K562 (cell line): ENCODE measurements around the gene POC5. TPM values are rescaled to one million over a fixed set of nuclear protein-coding genes. Genes with fewer than 3 reads are reported as not detected.

Source experiments
- ATAC-seq: fragments of 200-7000 bp; cut with Tn5 transposase; 3 replicates; pipeline ENCODE4 v1.9.1; 2020; ENCODE audit warnings: moderate library complexity
- BruUV-seq: library from RNA; stranded (reverse); fragments of 400-500 nt; replicated peaks from 2 replicates; lab custom pipeline; 2021; lab: Mats Ljungman, UMichigan
- CTCF ChIA-PET: fragments of 300-600 bp; formaldehyde crosslinking; extraction: SDS; loops from one replicate; lab custom pipeline; 2021; ENCODE audit warnings: low intra/inter-chr PET ratio; lab: Yijun Ruan, JAX
- POLR2A ChIA-PET: fragments of 300-600, 350-650 bp; sonication (Branson Sonifier 250); formaldehyde crosslinking; extraction: SDS; loops from one replicate; lab custom pipeline; 2021; ENCODE audit warnings: antibody characterized with exemption, inconsistent platforms; lab: Yijun Ruan, JAX
- DNase-seq, 4 experiments: peaks; one replicate each; pipeline versions ENCODE4 v3.0.0 to v3.0.0-alpha.2; 2011 to 2018; ENCODE audit warnings: low spot score in 3 of 4, mixed read lengths in 3 of 4; ENCODE audit errors: extremely low read depth in 1 of 4
- FAIRE-seq: peaks from 2 replicates; lab custom pipeline; 2011; peaks lifted over from hg19 to GRCh38; lab: Jason Lieb, UNC
- H2AFZ ChIP-seq: 2 replicates; pipeline ENCODE4 v1.6.0; 2011; ENCODE audit warnings: low read depth, low read length, control low read depth, inconsistent platforms
- H3K27ac ChIP-seq: fragments of 200-600 bp; 3 replicates; pipeline ENCODE4 v1.8.0; 2011; ENCODE audit warnings: low read depth, mild to moderate bottlenecking, control low read depth, inconsistent platforms, low read length, moderate library complexity, mixed read lengths; ENCODE audit errors: extremely low read depth
- H3K27me3 ChIP-seq, 2 experiments: fragments of 300-600 bp in 1 of 2; 2 replicates in 1 of 2; 3 replicates in 1 of 2; pipeline versions ENCODE4 v1.6.0 to v1.8.0; 2011; ENCODE audit warnings: inconsistent platforms in 2 of 2, low read length in 2 of 2, mild to moderate bottlenecking in 1 of 2, mixed read lengths in 1 of 2, moderate library complexity in 1 of 2; ENCODE audit not compliant: control insufficient read depth in 2 of 2, insufficient read depth in 2 of 2
- H3K36me3 ChIP-seq: fragments of 300-600 bp; 3 replicates; pipeline ENCODE4 v1.8.0; 2011; ENCODE audit warnings: mild to moderate bottlenecking, low read length, inconsistent platforms; ENCODE audit not compliant: control insufficient read depth, insufficient read depth
- H3K4me1 ChIP-seq, 2 experiments: fragments of 200-600 bp in 1 of 2; replicated peaks in 1 of 2; 2 replicates in 1 of 2; 3 replicates in 1 of 2; pipeline versions ENCODE4 v1.5.1 to v1.8.0; 2011; ENCODE audit warnings: inconsistent platforms in 2 of 2, low read length in 2 of 2, mild to moderate bottlenecking in 1 of 2, mixed read lengths in 1 of 2, moderate library complexity in 1 of 2; ENCODE audit not compliant: control insufficient read depth in 2 of 2, insufficient read depth in 2 of 2
- H3K4me2 ChIP-seq: 2 replicates; pipeline ENCODE4 v1.6.1; 2011; ENCODE audit warnings: low read length, control low read depth, inconsistent platforms, mixed read lengths; ENCODE audit not compliant: insufficient read depth
- H3K4me3 ChIP-seq: fragments of 200-600 bp; sonication (generic), shearing (Covaris generic); 2 replicates; pipeline ENCODE4 v1.5.1; 2016; ENCODE audit warnings: control low read depth, inconsistent platforms
- H3K79me2 ChIP-seq: fragments of 200-600 bp; 3 replicates; pipeline ENCODE4 v1.8.0; 2011; ENCODE audit warnings: low read length, inconsistent platforms; ENCODE audit not compliant: control insufficient read depth, insufficient read depth
- H3K9ac ChIP-seq, 2 experiments: 2 replicates each; pipeline versions ENCODE4 v1.6.0 to v1.6.1; 2011; ENCODE audit warnings: low read depth in 2 of 2, low read length in 2 of 2, control low read depth in 1 of 2, inconsistent platforms in 1 of 2, mild to moderate bottlenecking in 1 of 2, mixed read lengths in 1 of 2; ENCODE audit not compliant: insufficient read depth in 1 of 2
- H3K9me1 ChIP-seq: one replicate; pipeline ENCODE4 v1.6.0; 2011; ENCODE audit warnings: inconsistent platforms, mild to moderate bottlenecking, low read length, moderate library complexity; ENCODE audit not compliant: control insufficient read depth, insufficient read depth
- H3K9me3 ChIP-seq: replicated peaks from 2 replicates; pipeline ENCODE4 v1.5.1; 2011; ENCODE audit warnings: low read depth, low read length, inconsistent platforms; ENCODE audit not compliant: control insufficient read depth, insufficient read depth
- H4K20me1 ChIP-seq: replicated peaks from 2 replicates; pipeline ENCODE4 v1.6.1; 2011; ENCODE audit warnings: low read length, inconsistent platforms, mixed read lengths; ENCODE audit not compliant: control insufficient read depth, insufficient read depth
- CEBPG ChIP-seq, 3 experiments: fragments of 200-800 bp in 1 of 3; sonication (Bioruptor generic) in 1 of 3; sonication (generic) in 1 of 3; formaldehyde crosslinking in 1 of 3; IDR thresholded peaks in 2 of 3; conservative IDR thresholded peaks in 1 of 3; 2 replicates each; pipeline versions ENCODE4 v1.6.1 to v1.8.0; 2016 to 2022; ENCODE audit warnings: missing compliant biosample characterization in 2 of 3, missing genetic modification characterization in 2 of 3, mild to moderate bottlenecking in 1 of 3, missing genetic modification reagents in 1 of 3
- XRCC4 ChIP-seq: IDR thresholded peaks from one replicate; pipeline ENCODE4 v1.6.1; 2011; ENCODE audit not compliant: insufficient read depth, insufficient read length; ENCODE audit errors: extremely low read depth
- ZNF785 ChIP-seq: fragments of 250-450 bp; sonication (Bioruptor Pico); IDR thresholded peaks from 2 replicates; pipeline ENCODE4 v1.4.0; 2020; ENCODE audit warnings: mild to moderate bottlenecking
- WGBS: fragments of 100-300 bp; shearing (Covaris generic); methylation state at CpG from one replicate; pipeline ENCODE4 v1.1.6; 2016; ENCODE audit warnings: low coverage, mixed read lengths; ENCODE audit not compliant: insufficient coverage; ENCODE audit errors: missing lambda C conversion rate; 5-methylcytosine and 5-hydroxymethylcytosine counted together
- in situ Hi-C: fragments of 300-500 bp; cut with MboI; formaldehyde crosslinking; loops from 4 replicates; pipeline ENCODE4 v1.15.0; 2018; ENCODE audit warnings: inconsistent platforms, mixed read lengths
- intact Hi-C: fragments of 100-400 bp; cut with micrococcal nuclease; formaldehyde crosslinking; loops from 2 replicates; pipeline ENCODE4 v1.14.2; 2022
- polyA plus RNA-seq, 8 experiments: library from polyadenylated mRNA; depleted of rRNA in 4 of 8; stranded (reverse) in 5 of 8; unstranded in 3 of 8; fragments of >200 nt; fragmentation: Nextera tagmentation in 2 of 8; fragmentation: Illumina TruSeq in 1 of 8; extraction: Ambion mirVana in 2 of 8; extraction: Trizol in 1 of 8; gene quantifications; 2 replicates each; pipeline versions ENCODE4 v1.2.1 to v1.2.3, GENCODE V29; 2011 to 2014; ENCODE audit warnings: inconsistent platforms in 1 of 8, missing spikeins in 1 of 8
- total RNA-seq, 7 experiments: library from RNA; depleted of rRNA in 6 of 7; stranded (reverse); fragments of >200 nt in 6 of 7; fragmentation: Illumina TruSeq in 2 of 7; extraction: Trizol in 2 of 7; gene quantifications; 2 replicates each; pipeline versions ENCODE4 v1.2.1 to v1.2.3, GENCODE V29; 2011 to 2021; ENCODE audit warnings: low replicate concordance in 1 of 7
- TF ChIP-seq, protein P1 (sequence below): conservative IDR thresholded peaks from 2 replicates; pipeline ENCODE4 v1.6.1; 2011; ENCODE audit warnings: low read depth, mild to moderate bottlenecking, low read length; ENCODE audit not compliant: control insufficient read depth
- TF ChIP-seq, protein P2 (sequence below), 2 experiments: fragments of 450-650 bp in 1 of 2; sonication (generic) in 1 of 2; formaldehyde crosslinking in 1 of 2; IDR thresholded peaks in 1 of 2; conservative IDR thresholded peaks in 1 of 2; 2 replicates each; pipeline versions ENCODE4 v1.6.1 to v1.8.1; 2016 to 2023; ENCODE audit warnings: mild to moderate bottlenecking in 2 of 2, moderate library complexity in 2 of 2, inconsistent platforms in 1 of 2, missing genetic modification reagents in 1 of 2

Gene POC5
- total and polyA plus RNA-seq, 9 of the 15 experiments (the other 6 are each of a cell fraction or from before 2014, with no cell fraction given) = 14.5 to 38.2 (median 27.0) TPM

DNA sequence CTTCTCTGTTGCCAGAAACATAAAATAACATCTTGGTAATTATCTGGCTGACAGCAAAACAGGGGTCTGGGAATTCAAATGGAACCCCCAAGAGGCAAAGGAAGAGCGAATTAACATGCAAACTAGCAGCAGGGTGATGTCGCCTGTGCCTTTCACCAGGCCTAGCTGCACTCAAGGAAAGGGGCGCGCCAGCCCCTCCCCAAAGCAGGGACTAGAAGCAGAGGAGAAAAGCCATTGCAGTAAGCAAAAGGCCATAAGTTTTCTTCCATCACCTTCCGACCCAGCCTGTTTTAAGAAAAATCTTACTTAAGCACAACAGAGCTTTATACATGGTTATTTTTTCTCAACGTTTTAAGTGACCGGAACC is 539 bp downstream of the POC5 start (continued):
- TF ChIP-seq ZNF785 = no peak
- TF ChIP-seq, protein P1, sequence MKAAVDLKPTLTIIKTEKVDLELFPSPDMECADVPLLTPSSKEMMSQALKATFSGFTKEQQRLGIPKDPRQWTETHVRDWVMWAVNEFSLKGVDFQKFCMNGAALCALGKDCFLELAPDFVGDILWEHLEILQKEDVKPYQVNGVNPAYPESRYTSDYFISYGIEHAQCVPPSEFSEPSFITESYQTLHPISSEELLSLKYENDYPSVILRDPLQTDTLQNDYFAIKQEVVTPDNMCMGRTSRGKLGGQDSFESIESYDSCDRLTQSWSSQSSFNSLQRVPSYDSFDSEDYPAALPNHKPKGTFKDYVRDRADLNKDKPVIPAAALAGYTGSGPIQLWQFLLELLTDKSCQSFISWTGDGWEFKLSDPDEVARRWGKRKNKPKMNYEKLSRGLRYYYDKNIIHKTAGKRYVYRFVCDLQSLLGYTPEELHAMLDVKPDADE = 0 out of 2 replicates have a peak, but pooled peaks have one; percentile 10

DNA sequence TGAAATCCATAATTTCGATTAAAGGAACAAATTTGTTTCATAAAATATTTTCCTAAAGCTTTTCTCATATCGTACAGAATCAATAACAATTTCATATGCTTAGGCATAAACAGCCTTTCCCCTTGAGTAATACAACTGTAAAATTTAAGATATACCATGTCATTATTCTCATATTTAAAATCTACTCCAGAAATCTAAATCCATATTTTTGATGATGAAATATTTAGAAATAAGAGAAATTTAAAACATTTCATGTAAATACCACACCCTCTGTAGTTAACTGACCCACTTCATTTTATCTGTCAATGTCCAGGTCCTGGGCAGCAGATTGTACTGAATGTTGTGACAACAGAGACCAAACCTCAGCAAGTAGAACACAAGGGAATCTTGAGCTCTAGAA is 5.1 kb downstream of the POC5 start:
- peak; percentile 35 for FAIRE-seq
- Histone ChIP-seq H3K9me3 (no peaks in the 10 kb centered on the region), H3K4me2 (no peak overlapping the region), H2AFZ (no peak overlapping the region), H4K20me1 (no peaks in the 10 kb centered on the region), H3K4me1 (peaks cover 2 to 15% of the 10 kb centered on the region in 2 experiments; a peak in 2 of 5 replicates), H3K79me2 (peaks cover 66% of the 10 kb centered on the region), H3K4me3 (no peak overlapping the region), H3K9ac (no peak overlapping the region), H3K9me1 (no peaks in the 10 kb centered on the region), H3K27ac (no peak overlapping the region), H3K36me3 (peaks cover 59% of the 10 kb centered on the region), H3K27me3 (no peaks in the 10 kb centered on the region)
- DNase-seq = no peak
- intact Hi-C loops = no loop called here
- ATAC-seq = no peak
- POLR2A ChIA-PET = interaction anchor here (0.6 kb wide), 1 partner anchor 16 kb away, joined by 3 read pairs; no protein-coding TSS in a partner anchor
- TF ChIP-seq, protein P2, sequence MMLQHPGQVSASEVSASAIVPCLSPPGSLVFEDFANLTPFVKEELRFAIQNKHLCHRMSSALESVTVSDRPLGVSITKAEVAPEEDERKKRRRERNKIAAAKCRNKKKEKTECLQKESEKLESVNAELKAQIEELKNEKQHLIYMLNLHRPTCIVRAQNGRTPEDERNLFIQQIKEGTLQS (IDR thresholded peaks at IDR 0.05) = peak; percentile 78
- TF ChIP-seq, protein P2 (CRISPR knock-in tag; conservative IDR thresholded peaks at IDR 0.05) = no peak
- TF ChIP-seq XRCC4 (no peak), CEBPG (CRISPR knock-in tag; IDR thresholded peaks at IDR 0.05) (no peak), CEBPG (tag; conservative IDR thresholded peaks at IDR 0.05 in 1 of 2, IDR thresholded peaks at IDR 0.05 in 1 of 2) (peak; percentile 52 to 58)
- in situ Hi-C loops = no loop called here
- BruUV-seq = no TSS peak
- CTCF ChIA-PET = no interaction called here
- 68% methylated on average over 2 of the region's 2 CpGs for WGBS
